ENCODE results near the gene GLRA2. TPM values are rescaled to one million over a fixed set of nuclear protein-coding genes. Genes with fewer than 3 reads are reported as not detected.

The GLRA2 gene
- total RNA-seq, 4 donors from 2014 or later: not detected

- H3K9me3 ChIP-seq: peaks cover 0 to 4% (median 0%) of the 10 kb centered on the region in 4 donors
- no peaks in the 10 kb centered on the region for H3K36me3 ChIP-seq
- H3K27me3 ChIP-seq: no peaks in the 10 kb centered on the region
- no peak overlapping the region for H3K4me3 ChIP-seq
- DNase-seq: no peak
- no peaks in the 10 kb centered on the region for H3K4me1 ChIP-seq
- H3K27ac ChIP-seq: no peak overlapping the region
- no peak for TF ChIP-seq CTCF (IDR thresholded peaks at IDR 0.05)
- TF ChIP-seq POLR2A (IDR thresholded peaks at IDR 0.05): no peak
These were observed 209.3 kb downstream of the GLRA2 start for GRCh38 chrX:14738643-14739042.

GRCh38 chrX:14753441-14753840 lies 224.1 kb downstream of the GLRA2 start:
- no peak overlapping the region for H3K27ac ChIP-seq
- DNase-seq: no peak
- no peak overlapping the region for H3K4me3 ChIP-seq
- TF ChIP-seq CTCF (IDR thresholded peaks at IDR 0.05) (no peak), POLR2A (IDR thresholded peaks at IDR 0.05) (no peak)
- no peaks in the 10 kb centered on the region for H3K27me3 ChIP-seq
- H3K36me3 ChIP-seq: no peaks in the 10 kb centered on the region
- no peaks in the 10 kb centered on the region for H3K4me1 ChIP-seq
- no peaks in the 10 kb centered on the region for H3K9me3 ChIP-seq

- TF ChIP-seq POLR2A (IDR thresholded peaks at IDR 0.05) (no peak), CTCF (IDR thresholded peaks at IDR 0.05) (no peak)
- Histone ChIP-seq H3K36me3 (no peaks in the 10 kb centered on the region), H3K4me1 (no peaks in the 10 kb centered on the region), H3K9me3 (no peaks in the 10 kb centered on the region), H3K27me3 (no peaks in the 10 kb centered on the region), H3K4me3 (no peak overlapping the region), H3K27ac (no peak overlapping the region)
- no peak for DNase-seq
These were observed 228.7 kb downstream of the GLRA2 start for GRCh38 chrX:14758029-14758491.

- Histone ChIP-seq H3K36me3 (no peaks in the 10 kb centered on the region), H3K27ac (no peak overlapping the region), H3K4me1 (no peaks in the 10 kb centered on the region), H3K9me3 (no peaks in the 10 kb centered on the region), H3K27me3 (no peaks in the 10 kb centered on the region), H3K4me3 (no peak overlapping the region)
- TF ChIP-seq CTCF (IDR thresholded peaks at IDR 0.05): no peak
- no peak for TF ChIP-seq POLR2A (IDR thresholded peaks at IDR 0.05)
- DNase-seq: no peak
These were observed 246.1 kb downstream of the GLRA2 start for GRCh38 chrX:14775416-14775815.

- no peak for DNase-seq
- TF ChIP-seq POLR2A (IDR thresholded peaks at IDR 0.05): no peak
- no peak for TF ChIP-seq CTCF (IDR thresholded peaks at IDR 0.05)
- Histone ChIP-seq H3K4me3 (no peak overlapping the region), H3K36me3 (no peaks in the 10 kb centered on the region), H3K27ac (no peak overlapping the region), H3K27me3 (no peaks in the 10 kb centered on the region), H3K9me3 (no peaks in the 10 kb centered on the region), H3K4me1 (no peaks in the 10 kb centered on the region)
These were observed 247.6 kb downstream of the GLRA2 start for GRCh38 chrX:14776901-14777300.

- Histone ChIP-seq H3K4me1 (no peaks in the 10 kb centered on the region), H3K27me3 (no peaks in the 10 kb centered on the region), H3K9me3 (no peaks in the 10 kb centered on the region), H3K36me3 (no peaks in the 10 kb centered on the region), H3K27ac (no peak overlapping the region), H3K4me3 (no peak overlapping the region)
- TF ChIP-seq POLR2A (IDR thresholded peaks at IDR 0.05): no peak
- TF ChIP-seq CTCF (IDR thresholded peaks at IDR 0.05): no peak
- DNase-seq: no peak
These were observed 248.2 kb downstream of the GLRA2 start for GRCh38 chrX:14777525-14777924.
